HG03025 (cell line): ENCODE measurements around the gene PUM1.
"Not testable (repeated sequence)": the region's sequence is repeated elsewhere in the genome, so short reads cannot be mapped to it uniquely, and the experiment has no call there.

Experiments used
- ATAC-seq: cut with Tn5 transposase; IDR thresholded peaks from one replicate; pipeline ENCODE4 v1.9.1; 2021; ENCODE audit warnings: mild to moderate bottlenecking, moderate library complexity; ENCODE audit not compliant: unreplicated experiment, low FRiP score

PUM1 gene

GRCh38 chr1:30969903-30970302 lies 95.6 kb downstream of the PUM1 start:
- no peak for ATAC-seq

- ATAC-seq, result no peak
Observed at GRCh38 chr1:30968220-30968971, 97.1 kb downstream of the PUM1 start.

- ATAC-seq, result no peak
Observed at GRCh38 chr1:30966690-30967369, 98.7 kb downstream of the PUM1 start.

GRCh38 chr1:30965924-30966599 lies 99.5 kb downstream of the PUM1 start:
- ATAC-seq, result no peak

- no peak for ATAC-seq
Observed at GRCh38 chr1:30964706-30965105, 100.8 kb downstream of the PUM1 start.

- ATAC-seq, result no peak
Observed at GRCh38 chr1:30962609-30963508, 102.7 kb downstream of the PUM1 start.

- no peak for ATAC-seq
Observed at GRCh38 chr1:30957560-30958222, 107.8 kb downstream of the PUM1 start.

GRCh38 chr1:30955448-30956015 lies 110.0 kb downstream of the PUM1 start:
- no peak for ATAC-seq

- no peak for ATAC-seq
Observed at GRCh38 chr1:30953685-30954084, 111.8 kb downstream of the PUM1 start.

GRCh38 chr1:30952098-30952497 lies 113.4 kb downstream of the PUM1 start:
- ATAC-seq, result no peak

- no peak for ATAC-seq
Observed at GRCh38 chr1:30950700-30951099, 114.8 kb downstream of the PUM1 start.

- ATAC-seq, result no peak
Observed at GRCh38 chr1:30950053-30950452, 115.5 kb downstream of the PUM1 start.

GRCh38 chr1:30949487-30949838 lies 116.1 kb downstream of the PUM1 start:
- ATAC-seq, result not testable (repeated sequence)

GRCh38 chr1:30948813-30949486 lies 116.6 kb downstream of the PUM1 start:
- ATAC-seq, result not testable (repeated sequence)

- no peak for ATAC-seq
Observed at GRCh38 chr1:30948278-30948677, 117.2 kb downstream of the PUM1 start.

GRCh38 chr1:30947212-30947611 lies 118.3 kb downstream of the PUM1 start:
- ATAC-seq, result no peak

GRCh38 chr1:30942326-30942963 lies 123.1 kb downstream of the PUM1 start:
- ATAC-seq, result no peak

- no peak for ATAC-seq
Observed at GRCh38 chr1:30940541-30940940, 125.0 kb downstream of the PUM1 start.
